HG03196 (cell line): ENCODE data around the gene ETNK2.
"Not testable (repeated sequence)": the region's sequence is repeated elsewhere in the genome, so short reads cannot be mapped to it uniquely, and the experiment has no call there.

Source experiments
- ATAC-seq: cut with Tn5 transposase; IDR thresholded peaks from one replicate; pipeline ENCODE4 v1.9.1; 2021; ENCODE audit not compliant: unreplicated experiment

Gene ETNK2

DNA sequence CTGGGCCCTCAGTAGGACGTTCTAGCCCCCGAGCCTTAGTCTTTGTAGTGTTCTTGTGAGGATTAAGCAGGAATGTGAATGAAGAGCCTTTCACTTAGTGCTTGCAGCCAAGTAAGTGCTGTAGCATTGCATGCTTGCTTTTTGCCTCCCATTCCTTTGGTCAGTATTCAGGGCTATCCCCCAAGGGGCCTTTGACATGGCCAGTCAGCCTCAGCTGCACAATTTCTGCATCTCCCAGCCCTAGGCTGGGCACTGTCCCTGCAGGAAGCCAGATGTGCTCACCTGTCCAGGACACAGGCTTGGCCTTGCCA, 48.5 kb downstream of the ETNK2 start:
- ATAC-seq, result no peak

DNA sequence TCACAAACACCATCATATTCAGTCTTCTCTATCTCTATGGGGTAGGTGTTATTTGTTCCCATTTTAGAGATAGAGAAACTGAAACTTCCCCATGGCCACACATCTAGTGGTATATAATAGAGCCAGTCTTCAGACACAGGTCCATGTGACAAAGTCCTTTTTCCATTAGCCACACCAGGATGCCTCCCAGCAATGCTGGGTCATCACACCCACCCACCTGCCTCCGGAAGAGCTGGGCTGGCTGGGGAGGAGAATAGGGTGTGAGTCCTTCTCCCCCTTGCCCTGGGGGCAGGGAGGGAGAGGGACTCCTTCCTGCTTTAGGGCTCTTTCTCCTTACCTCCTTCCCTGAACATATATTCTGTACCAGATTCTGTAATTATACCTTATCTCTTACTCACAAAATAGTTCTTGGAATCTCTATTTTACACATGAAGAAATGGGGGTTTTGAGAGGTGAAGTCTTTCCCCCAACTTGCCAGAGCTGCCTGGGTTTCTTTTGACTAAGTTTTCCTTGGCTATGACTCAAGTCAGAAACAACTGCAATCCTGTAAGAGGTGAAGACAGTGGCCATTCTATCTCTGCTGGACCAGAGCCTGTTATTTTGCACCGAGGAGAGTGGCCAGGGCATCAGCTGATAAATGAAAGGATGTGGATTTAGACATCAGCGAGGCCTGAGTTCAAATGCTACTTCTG, 49.0 kb downstream of the ETNK2 start:
- no peak for ATAC-seq

DNA sequence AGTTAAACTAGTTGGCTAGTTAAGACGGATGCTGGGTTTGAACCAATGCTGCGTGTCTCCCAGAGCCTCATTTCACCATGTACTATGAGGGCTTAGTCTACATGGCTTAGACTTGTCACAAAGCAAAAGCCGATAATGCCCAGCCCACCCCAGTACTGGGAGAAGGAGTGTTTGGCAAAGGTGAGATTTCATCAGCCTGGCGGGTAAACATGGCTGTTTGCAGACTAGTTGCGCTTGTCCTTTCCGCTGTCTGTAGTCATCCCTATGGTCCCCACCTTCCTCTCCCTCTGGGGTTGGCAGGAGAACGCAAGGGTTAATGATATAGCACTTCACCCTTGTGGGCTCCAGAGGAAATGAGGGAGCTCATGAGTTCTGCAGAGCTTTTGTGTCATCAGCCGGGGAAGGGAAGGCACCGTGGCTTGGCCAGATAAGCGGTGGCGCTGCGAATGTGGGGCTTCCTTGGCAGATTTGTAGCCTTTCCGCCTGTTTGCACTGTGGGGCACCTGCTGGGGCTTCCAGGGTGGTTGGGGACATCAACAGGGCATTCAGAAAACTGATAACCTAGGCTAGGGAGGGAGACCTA, 49.7 kb downstream of the ETNK2 start:
- no peak for ATAC-seq

DNA sequence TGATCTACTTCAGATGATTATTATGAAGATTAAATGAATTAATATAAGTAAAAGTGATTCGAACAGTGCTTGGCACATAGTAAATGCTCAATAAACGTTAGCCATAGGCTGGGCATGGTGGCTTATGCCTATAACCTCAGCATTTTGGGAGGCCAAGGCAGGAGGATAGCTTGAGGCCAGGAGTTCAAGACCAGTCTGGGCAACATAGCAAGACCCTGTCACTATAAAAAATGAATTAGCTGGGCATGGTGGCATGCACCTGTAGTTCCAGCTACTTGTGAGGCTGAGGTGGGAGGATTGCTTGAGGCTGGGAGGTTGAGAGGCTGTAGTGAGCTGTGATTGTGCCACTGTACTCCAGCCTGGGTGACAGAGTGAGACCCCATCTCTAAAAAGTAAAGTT, 52.1 kb downstream of the ETNK2 start:
- ATAC-seq, result not testable (repeated sequence)

DNA sequence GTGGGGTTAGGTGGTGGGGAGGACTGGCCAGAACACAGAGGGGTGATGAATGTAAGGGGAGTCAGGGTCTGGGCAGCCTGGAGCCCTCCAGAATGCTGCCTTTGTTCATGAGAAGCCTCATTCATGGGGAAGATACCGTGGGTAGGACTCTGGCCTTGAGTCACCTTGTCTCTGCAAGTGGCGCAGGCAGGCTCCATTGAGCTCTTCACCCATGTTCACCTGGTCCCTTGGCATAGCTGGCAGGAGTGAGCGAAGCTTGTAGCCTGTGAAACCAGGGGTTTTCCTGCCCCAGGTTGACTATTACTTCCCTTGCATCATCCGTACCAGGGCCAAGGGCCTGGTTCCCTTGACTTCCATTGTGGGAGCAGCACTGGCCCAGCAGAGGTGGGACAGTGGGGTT, 53.2 kb downstream of the ETNK2 start:
- no peak for ATAC-seq

DNA sequence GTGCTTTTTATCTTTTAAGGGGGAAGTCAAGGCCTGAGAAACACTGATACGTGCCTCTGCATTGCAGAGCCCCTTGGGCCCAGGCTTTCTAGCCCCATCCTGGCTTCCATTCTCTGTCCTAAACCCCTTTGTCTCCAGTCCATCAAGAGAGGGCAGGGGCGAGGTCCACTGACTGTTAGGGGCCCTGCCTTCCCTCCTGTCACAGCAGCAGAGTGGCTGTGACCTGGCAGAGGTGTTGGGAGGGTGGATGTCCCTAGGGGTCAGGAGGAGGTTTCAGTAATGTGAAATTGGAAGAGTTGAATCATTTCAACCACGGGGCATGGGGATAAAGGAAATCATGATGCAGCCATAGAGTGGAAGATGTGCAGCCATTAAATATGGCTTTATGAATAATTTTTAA, 54.9 kb downstream of the ETNK2 start:
- ATAC-seq, result no peak

DNA sequence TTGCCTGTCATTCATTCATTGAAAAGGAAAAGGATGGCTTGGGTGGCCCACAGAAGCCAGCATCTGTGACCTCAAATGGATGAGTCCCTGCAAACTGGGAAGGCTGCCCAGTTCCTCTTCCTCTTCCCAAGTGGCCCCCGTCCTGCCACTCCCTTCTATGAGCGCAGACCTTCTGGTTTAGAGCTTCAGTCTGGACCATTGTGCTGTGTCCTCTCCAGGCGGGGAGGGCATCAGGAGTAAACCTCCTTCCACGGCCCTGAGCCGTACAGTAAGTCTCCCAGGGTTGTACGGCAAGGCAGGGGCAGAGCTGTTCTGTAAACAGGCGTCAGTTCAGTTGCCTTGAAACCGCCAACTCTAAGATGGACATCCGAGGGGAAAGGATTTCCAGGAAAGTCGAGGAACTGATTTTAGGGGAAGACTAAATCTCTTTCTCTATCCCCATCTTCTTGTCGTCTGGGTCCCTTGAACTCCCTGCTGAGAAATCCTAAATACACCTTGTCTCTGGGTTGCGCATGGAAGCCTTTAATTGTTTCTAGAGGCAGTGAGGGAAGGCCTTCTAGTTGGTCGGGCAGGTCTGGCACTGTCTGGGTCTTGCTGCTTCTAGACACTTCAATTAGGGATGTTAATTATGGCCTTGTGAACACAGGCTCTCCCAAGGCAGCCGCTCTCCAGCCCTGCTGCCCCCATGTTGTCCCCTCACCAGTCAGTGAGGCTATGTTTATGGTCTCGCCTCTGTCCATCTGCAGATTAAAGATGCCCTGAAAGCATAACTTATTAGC, 56.8 kb downstream of the ETNK2 start:
- ATAC-seq, result no peak

DNA sequence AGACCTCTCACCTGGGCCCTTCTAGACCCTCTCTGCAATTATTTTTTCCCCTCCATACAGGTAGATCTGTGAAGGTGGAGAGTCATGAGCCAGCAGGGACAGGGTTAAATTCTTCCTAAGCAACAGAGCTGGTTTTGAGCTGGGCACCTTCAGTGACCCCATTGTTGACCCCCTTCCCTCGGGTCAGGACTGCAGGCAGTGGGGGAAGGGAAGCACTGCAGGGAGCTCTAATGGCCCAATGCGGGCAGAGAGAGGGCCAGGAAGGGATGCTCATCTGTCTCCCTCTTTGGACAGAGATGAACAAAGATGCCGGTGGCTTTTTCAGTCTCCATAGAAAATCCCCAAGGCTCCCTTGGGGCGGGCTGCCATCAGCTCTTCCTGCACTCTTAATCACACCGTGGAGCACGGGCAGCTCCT, 57.5 kb downstream of the ETNK2 start:
- no peak for ATAC-seq

DNA sequence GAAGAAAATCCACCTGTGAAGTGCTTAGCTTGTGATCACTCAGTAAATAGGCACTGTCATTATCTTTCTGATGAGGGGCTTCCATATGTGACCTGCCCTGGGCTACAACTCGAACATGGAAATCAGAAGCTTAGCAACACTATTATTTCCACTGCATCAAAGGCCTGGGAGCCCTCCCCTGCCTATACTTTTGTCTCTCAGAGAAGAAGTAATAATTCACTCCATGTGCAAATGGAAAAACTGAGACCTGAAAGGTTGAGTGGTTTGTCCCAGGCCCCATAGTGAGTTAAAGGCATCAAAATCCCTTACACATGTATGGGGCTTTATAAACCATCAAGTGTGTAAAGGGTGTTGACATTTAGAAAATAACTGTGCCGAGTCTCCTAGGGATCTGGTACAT, 58.1 kb downstream of the ETNK2 start:
- ATAC-seq, result no peak

DNA sequence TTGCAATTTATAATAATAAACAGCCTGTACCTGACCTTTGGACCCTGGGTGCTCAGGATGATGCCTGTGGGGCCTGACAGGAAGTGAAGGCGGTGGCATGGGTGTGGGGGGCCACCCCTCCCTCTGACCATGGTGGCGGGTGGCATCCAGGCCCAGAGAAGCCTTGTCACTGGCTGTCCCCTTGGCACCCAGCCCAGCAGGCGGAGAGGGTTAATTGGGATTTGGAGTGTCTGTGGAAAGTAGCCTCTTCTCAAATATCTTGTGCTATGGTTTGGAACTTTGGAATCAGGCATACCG, 58.5 kb downstream of the ETNK2 start:
- ATAC-seq, result no peak

DNA sequence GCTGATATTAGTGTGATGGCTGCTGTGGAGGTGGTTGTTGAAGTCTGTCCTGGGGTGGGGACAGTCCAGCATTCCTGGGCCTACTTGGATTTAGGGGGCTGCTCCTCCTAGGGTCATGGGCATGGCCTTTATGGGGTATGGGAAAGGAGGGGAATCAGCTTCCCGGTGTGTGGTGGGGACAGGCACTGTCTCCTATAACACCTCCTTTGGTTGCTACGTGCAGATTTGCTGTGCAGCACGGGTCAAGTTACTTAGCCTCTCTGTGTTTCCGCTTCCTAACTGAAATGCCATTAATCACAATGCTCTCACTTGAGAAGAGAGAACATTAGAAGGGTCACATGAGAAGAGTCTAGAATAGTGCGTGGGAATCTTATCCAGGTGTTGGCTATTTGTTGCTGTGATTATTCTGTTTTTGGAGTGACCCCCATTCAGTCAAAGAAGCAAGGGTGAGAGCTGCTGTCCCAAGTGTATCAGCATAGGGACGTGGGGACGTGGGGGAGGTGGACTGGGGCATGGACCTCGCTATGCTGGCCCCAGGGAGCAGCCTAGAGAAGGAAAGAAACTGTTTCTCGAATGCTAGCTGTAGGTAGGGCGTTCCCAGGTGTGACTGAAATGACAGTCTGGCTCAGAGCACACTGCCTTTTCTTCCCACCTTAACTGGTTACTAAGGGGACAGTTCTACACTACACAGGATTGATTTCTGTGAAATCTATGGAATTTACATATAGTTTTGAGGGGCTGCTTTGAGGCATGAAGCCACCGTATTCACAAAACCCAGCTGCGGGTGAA, 59.0 kb downstream of the ETNK2 start:
- ATAC-seq, result no peak

DNA sequence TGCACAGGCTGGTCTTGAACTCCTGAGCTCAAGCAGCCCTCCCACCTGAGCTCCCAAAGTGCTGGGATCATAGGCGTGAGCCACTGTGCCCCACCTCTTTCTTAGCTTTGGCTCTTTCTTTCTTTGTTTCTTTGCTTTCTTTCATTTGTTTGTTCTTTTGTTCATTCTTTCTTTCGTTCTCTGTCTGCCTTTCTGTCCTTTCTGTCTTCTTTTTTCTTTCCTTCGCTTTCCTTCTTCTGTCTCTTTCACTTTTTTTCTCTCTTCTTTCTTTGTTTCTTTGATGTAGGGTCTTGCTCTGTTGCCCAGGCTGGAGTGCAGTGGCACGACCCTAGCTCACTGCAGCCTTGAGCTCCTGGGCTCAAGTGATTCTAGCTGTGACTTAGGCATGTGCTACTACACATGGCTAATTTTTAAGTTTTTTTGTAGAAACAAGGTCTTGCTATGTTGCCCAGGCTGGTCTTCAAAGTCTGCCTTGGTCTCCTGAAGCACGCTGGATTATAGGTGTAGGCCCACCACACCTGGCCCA, 60.0 kb downstream of the ETNK2 start:
- no peak for ATAC-seq

DNA sequence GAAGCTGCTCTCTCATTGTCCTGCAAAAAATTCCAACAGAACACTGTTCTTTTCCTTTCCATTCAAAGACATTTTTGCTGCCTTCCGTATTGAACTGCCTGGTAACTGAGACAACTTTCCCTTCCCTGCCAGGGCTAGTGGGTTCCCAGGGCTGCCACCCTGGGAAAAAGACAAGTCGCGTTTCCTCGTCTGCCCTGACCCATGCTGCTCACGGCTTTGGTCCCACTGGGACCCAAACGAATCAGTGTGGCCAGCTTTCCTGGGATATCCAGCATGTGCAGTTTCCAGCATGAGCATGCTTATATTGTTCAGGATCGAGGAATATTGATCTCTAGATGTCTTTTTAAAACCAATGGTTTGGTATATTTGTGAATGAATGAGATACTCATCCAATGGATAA, 60.8 kb downstream of the ETNK2 start:
- no peak for ATAC-seq

DNA sequence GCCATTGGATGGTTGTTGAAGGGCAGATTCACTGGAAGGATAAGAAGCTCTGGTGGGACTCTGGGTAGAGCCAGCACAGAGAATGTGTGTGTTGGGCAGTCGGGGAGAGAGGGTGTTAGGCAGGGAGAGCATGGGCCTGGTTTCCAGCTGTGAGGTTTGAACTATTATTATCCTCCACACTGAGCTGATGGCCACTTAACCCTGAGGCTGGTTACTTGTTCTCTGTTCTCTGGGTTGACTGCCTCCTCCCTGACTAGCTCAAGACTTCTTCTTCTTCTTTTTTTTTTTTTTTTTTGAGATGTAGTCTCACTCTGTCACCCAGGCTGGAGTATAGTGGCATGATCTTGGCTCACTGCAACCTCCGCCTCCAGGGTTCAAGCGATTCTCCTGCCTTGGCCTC, 61.7 kb downstream of the ETNK2 start:
- not testable (repeated sequence) for ATAC-seq

DNA sequence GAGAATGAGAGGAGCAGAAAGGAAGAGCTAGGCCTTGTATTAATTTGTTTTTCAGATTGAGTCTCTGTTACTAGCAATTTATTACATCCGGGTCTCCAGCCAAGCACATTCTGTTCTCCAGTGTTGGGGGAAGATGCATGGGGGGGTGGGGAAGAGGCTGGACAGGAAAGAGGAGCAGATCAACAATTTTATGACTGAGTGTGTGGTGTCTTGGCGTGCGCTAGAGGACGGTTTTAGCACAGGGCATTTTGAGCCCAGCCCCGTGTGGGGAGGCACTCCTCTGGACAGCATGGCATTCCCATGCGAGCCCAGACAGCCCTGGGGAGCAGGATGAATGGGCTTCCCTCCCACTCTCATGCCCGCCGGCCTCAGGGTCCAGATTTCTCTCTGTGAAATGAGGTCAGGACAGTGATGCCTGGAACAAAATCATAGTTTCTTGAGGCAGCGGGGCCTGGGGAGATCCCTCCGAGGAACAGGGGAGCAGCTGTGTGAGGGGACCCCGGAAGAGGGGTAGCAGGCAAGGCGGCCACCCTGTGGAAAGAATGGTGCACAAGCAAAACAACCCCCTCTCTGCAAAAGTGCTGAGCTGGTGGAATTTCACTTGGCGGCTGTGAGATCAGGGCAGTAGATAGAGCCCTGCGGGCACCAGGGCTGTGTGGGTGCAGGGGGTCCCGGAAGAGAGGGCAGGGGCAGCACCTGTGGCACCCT, 62.6 kb downstream of the ETNK2 start:
- no peak for ATAC-seq

DNA sequence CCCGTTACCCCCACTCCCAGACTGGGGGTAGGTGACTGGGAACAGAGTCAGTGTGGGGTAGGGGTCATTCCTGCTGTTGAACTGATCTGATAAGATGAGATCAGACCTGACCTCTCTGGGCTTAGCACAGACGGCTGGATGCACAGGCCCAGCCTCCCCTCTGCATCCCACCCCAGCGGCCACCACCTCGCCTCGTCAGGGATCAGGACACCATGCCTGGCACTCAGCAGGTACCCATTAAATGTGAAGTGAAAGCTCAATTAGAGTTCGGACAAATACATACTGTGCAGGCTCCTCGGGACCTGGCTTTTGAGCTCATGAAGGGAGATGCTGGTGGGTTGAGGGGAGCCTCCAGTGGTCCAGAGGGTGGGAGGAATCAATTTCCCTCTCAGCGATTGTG, 63.2 kb downstream of the ETNK2 start:
- ATAC-seq, result no peak

DNA sequence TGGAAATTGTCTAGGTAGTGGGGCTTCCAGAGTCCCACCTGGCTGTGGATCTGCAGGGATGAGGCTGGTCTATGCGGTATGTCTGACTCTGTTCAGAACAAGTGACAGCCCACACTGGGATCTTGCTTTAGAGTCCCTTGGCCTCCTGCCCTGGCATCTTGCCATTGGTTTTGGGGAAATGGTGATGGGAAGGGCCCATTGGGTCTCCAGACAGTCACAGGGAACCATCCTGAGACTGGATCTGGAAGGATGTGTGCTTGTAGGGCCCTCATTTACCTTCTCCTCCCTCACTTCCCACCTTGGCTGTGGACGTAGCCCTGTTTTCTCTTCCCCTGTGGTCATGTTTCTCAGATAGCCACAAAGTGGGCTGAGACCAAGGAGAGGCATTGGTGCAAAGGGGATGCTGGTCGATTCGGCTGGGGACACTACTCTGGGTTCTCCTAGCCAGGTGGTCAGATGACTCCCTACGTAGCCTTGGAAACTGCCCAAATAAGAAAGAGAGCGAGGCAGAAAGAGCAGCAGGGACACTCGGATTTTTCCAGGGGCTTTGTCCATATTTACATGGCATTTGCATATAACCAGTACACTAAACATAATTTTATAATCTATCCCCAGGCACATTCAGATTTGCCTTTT, 63.8 kb downstream of the ETNK2 start:
- ATAC-seq, result no peak

DNA sequence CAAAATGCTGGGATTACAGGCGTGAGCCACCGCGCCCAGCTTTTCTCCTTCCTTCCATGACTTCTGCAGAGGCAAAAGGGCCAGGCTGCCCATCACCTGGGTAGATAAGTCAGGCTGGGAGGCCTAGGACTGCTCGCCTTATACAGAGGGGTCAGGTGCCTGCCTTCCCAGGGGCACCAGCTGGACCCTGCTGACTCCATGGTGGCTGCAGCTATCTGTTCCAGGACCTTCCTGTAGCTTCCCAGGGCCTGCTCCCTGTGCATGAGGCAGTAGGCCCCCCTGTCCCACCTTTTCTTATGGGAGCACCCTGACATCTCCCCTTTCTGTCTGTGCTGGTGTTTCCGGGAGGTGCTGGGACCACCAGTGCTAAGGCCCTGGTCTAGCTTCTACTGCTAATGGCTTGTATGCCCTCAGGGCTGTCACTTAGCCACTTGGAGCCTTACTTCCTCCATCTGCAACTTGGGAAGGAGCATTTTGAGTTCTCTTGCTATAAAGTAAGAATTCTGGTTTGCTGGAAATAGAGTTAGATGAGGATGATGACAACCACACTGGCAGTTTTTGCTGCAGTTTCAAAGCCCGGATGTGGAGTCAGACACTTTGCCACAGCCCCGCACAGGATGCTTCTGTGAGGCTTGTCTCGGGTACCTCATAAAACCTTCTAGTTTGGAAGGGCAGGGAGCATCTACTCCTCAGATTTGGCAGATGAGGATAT, 64.5 kb downstream of the ETNK2 start:
- no peak for ATAC-seq

DNA sequence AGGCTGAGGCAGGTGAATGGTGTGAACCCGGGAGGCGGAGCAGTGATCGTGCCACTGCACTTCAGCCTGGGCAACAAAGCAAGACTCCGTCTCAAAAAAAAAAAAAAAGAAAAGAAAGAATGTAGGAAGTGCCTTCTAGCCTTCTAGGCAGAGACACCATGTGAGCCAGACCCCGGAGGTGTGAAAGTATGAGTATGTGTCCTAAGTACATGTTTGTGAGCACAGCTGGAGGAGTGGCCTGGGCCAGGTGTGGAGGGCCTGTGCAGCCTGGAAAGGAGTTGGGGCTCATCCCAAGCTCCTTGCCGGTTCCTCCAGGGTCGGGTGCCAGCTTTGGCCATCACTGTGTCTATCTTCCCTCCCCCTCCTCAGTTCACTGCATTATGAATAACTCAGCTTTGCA, 66.0 kb downstream of the ETNK2 start:
- ATAC-seq, result no peak

DNA sequence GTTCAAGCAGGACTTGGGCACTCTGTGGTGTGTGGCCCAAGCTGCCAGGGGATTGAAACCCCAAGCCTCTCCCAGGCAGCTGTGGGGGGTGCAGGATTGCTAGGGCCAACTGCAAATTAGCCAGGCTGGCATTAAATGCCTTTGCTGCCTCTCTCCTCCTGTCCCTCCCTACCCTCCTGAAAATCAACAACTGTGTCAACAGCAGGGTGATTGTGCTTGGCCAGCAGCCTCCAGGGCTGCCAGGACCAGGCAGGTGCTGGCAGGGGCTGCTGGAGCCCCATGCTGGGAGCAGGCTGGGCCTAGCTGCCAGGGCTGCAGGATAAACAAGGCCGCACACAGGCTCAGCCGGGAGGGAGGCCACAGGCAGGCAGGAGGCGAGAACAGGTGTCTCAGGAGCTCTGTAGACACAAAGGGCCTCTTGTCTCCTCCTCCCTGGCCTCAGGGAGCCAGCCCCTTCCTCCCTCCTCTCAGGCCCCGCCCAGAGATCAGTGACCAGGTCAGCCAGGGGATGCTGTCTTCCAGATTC, 67.5 kb downstream of the ETNK2 start:
- ATAC-seq, result no peak
